SK-N-SH (cell line): Measurements from ENCODE around the gene PANK4. TPM values are rescaled to one million over a fixed set of nuclear protein-coding genes. Genes with fewer than 3 reads are reported as not detected.

Experiments used
- CTCF ChIA-PET: fragments of 300-600, 350-600 bp; formaldehyde crosslinking; extraction: SDS; loops from one replicate; lab custom pipeline; 2021; lab: Yijun Ruan, JAX
- POLR2A ChIA-PET: fragments of 350-600 bp; sonication (Branson Sonifier 250); formaldehyde crosslinking; extraction: SDS; loops from one replicate; lab custom pipeline; 2020; ENCODE audit warnings: antibody characterized with exemption, inconsistent platforms; lab: Yijun Ruan, JAX
- DNase-seq: peaks from one replicate; pipeline ENCODE4 v3.0.0; 2012
- H2AFZ ChIP-seq: fragments of 200-600 bp; sonication (generic); 2 replicates; pipeline ENCODE4 v1.8.1; 2016; ENCODE audit warnings: antibody characterized with exemption, mild to moderate bottlenecking, low read depth
- H3F3A ChIP-seq: fragments of 200-600 bp; sonication (generic); replicated peaks from 2 replicates; pipeline ENCODE3; 2016; ENCODE audit warnings: antibody characterized with exemption, mild to moderate bottlenecking; ENCODE audit not compliant: insufficient read depth
- H3K27ac ChIP-seq, 2 experiments: fragments of 200-500 bp in 1 of 2; fragments of 200-600 bp in 1 of 2; sonication (Bioruptor generic) in 1 of 2; sonication (generic), shearing (Covaris generic) in 1 of 2; 2 replicates each; pipeline versions ENCODE4 v1.5.1 to v1.6.1; 2014 to 2016; ENCODE audit warnings: low read depth in 2 of 2, inconsistent platforms in 1 of 2, low read length in 1 of 2, mild to moderate bottlenecking in 1 of 2, mixed read lengths in 1 of 2
- H3K27me3 ChIP-seq: fragments of 200-600 bp; sonication (generic), shearing (Covaris generic); 2 replicates; pipeline ENCODE4 v1.6.1; 2016; ENCODE audit warnings: mixed run types; ENCODE audit not compliant: insufficient read depth
- H3K36me3 ChIP-seq, 2 experiments: fragments of 200-500 bp in 1 of 2; fragments of 200-600 bp in 1 of 2; sonication (Bioruptor generic) in 1 of 2; sonication (generic) in 1 of 2; replicated peaks in 1 of 2; 2 replicates each; pipeline versions ENCODE3 to v1.5.1; 2014 to 2016; ENCODE audit warnings: low read length in 1 of 2, mild to moderate bottlenecking in 1 of 2; ENCODE audit not compliant: insufficient read depth in 2 of 2, control insufficient read depth in 1 of 2
- H3K4me1 ChIP-seq, 2 experiments: fragments of 200-500 bp in 1 of 2; fragments of 200-600 bp in 1 of 2; sonication (Bioruptor generic) in 1 of 2; sonication (generic), shearing (Covaris generic) in 1 of 2; 2 replicates each; pipeline versions ENCODE4 v1.5.1 to v1.6.1; 2014 to 2016; ENCODE audit warnings: low read depth in 1 of 2, low read length in 1 of 2, mixed run types in 1 of 2; ENCODE audit not compliant: insufficient read depth in 2 of 2, control insufficient read depth in 1 of 2
- H3K4me2 ChIP-seq: fragments of 200-600 bp; sonication (generic), shearing (Covaris generic); 2 replicates; pipeline ENCODE4 v1.6.1; 2017; ENCODE audit warnings: mixed run types
- H3K4me3 ChIP-seq, 2 experiments: fragments of 200-500 bp in 1 of 2; fragments of 200-600 bp in 1 of 2; sonication (Bioruptor generic) in 1 of 2; sonication (generic), shearing (Covaris generic) in 1 of 2; 2 replicates each; pipeline versions ENCODE4 v1.5.1 to v1.8.1; 2014 to 2016; ENCODE audit warnings: low read depth in 2 of 2, inconsistent platforms in 1 of 2, low read length in 1 of 2, mild to moderate bottlenecking in 1 of 2, mixed read lengths in 1 of 2, moderate library complexity in 1 of 2
- H3K79me2 ChIP-seq: fragments of 200-600 bp; sonication (generic); 2 replicates; pipeline ENCODE4 v1.8.1; 2017; ENCODE audit warnings: mild to moderate bottlenecking; ENCODE audit not compliant: insufficient read depth
- H3K9ac ChIP-seq: fragments of 200-600 bp; sonication (generic); 2 replicates; pipeline ENCODE4 v1.6.1; 2017; ENCODE audit warnings: mixed run types
- H3K9me2 ChIP-seq: fragments of 200-600 bp; sonication (generic); 2 replicates; pipeline ENCODE4 v1.6.1; 2017; ENCODE audit warnings: mixed run types
- H3K9me3 ChIP-seq: fragments of 200-600 bp; sonication (generic); 2 replicates; pipeline ENCODE4 v1.6.1; 2017; ENCODE audit warnings: mixed run types, mild to moderate bottlenecking, moderate library complexity
- H4K20me1 ChIP-seq: fragments of 200-600 bp; sonication (generic); 2 replicates; pipeline ENCODE4 v1.6.1; 2017; ENCODE audit warnings: mild to moderate bottlenecking, mixed run types; ENCODE audit not compliant: insufficient read depth
- CHD2 ChIP-seq: fragments of 150-350 bp; IDR thresholded peaks from 2 replicates; pipeline ENCODE4 v1.6.1; 2018; ENCODE audit warnings: low read length; ENCODE audit not compliant: partially characterized antibody
- FOXJ3 ChIP-seq: sonication (generic); formaldehyde crosslinking; IDR thresholded peaks from 2 replicates; pipeline ENCODE4 v1.5.1; 2020; ENCODE audit warnings: mild to moderate bottlenecking, missing genetic modification reagents
- GABPA ChIP-seq: IDR thresholded peaks from 2 replicates; pipeline ENCODE4 v1.4.0; 2012; ENCODE audit warnings: low read depth, mild to moderate bottlenecking
- GATA2 ChIP-seq: sonication (generic); formaldehyde crosslinking; IDR thresholded peaks from 2 replicates; pipeline ENCODE4 v1.5.0; 2020; ENCODE audit warnings: mild to moderate bottlenecking, missing genetic modification reagents
- MXI1 ChIP-seq: IDR thresholded peaks from 2 replicates; pipeline ENCODE4 v1.6.1; 2012; ENCODE audit warnings: mild to moderate bottlenecking, low read depth, low read length, improper control_type of control experiment
- POLR2AphosphoS5 ChIP-seq: IDR thresholded peaks from 2 replicates; pipeline ENCODE4 v1.6.1; 2012; ENCODE audit warnings: low read depth, low read length
- RFX5 ChIP-seq: IDR thresholded peaks from 2 replicates; pipeline ENCODE4 v1.6.1; 2012; ENCODE audit warnings: mild to moderate bottlenecking, improper control_type of control experiment, low read length
- RXRA ChIP-seq: IDR thresholded peaks from 2 replicates; pipeline ENCODE4 v1.4.0; 2012; ENCODE audit warnings: low read depth, mild to moderate bottlenecking, borderline replicate concordance
- SIN3A ChIP-seq: IDR thresholded peaks from 2 replicates; pipeline ENCODE4 v1.6.1; 2012; ENCODE audit warnings: low read depth, mild to moderate bottlenecking, low read length, moderate library complexity, borderline replicate concordance
- TCF12 ChIP-seq: IDR thresholded peaks from 2 replicates; pipeline ENCODE4 v1.4.0; 2012
- TEAD4 ChIP-seq: IDR thresholded peaks from 2 replicates; pipeline ENCODE4 v1.4.0; 2012; ENCODE audit warnings: mild to moderate bottlenecking, borderline replicate concordance; ENCODE audit not compliant: insufficient read depth
- WGBS: methylation state at CpG from one replicate; pipeline ENCODE4 v1.1.6; 2017; ENCODE audit warnings: low lambda C conversion rate; 5-methylcytosine and 5-hydroxymethylcytosine counted together
- polyA plus RNA-seq, 3 experiments: library from polyadenylated mRNA; depleted of rRNA; stranded (reverse); fragments of >200 nt; gene quantifications; 2 replicates each; pipeline ENCODE4 v1.2.3, GENCODE V29; 2012
- TF ChIP-seq, protein P1 (sequence below): fragments of 150-350 bp; IDR thresholded peaks from 2 replicates; pipeline ENCODE4 v1.6.1; 2017; ENCODE audit warnings: antibody characterized with exemption, low read length, low read depth, borderline replicate concordance
- TF ChIP-seq, protein P2 (sequence below): fragments of 150-350 bp; IDR thresholded peaks from 2 replicates; pipeline ENCODE4 v1.6.1; 2016; ENCODE audit warnings: mild to moderate bottlenecking, low read depth, low read length
- TF ChIP-seq, protein P3 (sequence below): IDR thresholded peaks from 2 replicates; pipeline ENCODE4 v1.6.1; 2012; ENCODE audit warnings: mild to moderate bottlenecking, low read depth, low read length, moderate library complexity

The PANK4 gene
- polyA plus RNA-seq, 1 of the 3 experiments (the other 2 are of a cell fraction), result 16.6 TPM

DNA sequence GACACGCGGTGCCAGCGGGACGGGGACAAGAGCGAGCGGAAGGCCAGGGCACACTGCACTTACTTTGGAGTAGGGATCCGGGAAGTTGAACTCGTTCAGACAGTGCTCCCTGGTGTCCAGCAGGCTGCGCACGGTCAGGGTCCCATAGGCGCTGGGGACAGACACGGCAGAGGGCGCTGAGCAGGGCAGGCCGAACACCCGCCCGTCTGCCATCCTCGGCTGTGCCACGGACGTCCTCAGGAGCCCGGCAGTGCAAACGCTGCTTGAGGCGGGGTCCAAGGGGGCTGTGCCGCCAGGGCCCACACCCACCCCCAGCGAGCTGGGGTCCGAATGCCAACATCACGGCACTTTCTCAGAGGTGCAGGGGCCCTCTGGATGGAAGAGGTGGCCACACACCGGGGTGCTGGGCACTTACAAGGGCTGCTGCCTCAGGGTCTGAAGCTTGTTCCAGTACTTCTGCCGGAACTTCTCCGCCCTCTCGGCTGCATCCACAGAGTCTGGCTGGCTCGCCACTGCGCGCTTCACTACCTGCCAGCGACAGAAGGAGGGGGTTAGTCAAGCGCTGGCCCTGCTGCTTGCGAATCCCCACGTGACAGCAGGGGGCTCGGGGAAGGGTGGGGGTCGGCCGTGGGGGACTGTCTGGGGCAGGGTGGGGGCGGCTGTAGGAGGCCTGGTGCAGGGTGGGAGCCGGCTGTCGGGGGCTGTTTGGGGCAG is 12.3 kb downstream of the PANK4 start:
- no peak overlapping the region for H3K4me3 ChIP-seq

DNA sequence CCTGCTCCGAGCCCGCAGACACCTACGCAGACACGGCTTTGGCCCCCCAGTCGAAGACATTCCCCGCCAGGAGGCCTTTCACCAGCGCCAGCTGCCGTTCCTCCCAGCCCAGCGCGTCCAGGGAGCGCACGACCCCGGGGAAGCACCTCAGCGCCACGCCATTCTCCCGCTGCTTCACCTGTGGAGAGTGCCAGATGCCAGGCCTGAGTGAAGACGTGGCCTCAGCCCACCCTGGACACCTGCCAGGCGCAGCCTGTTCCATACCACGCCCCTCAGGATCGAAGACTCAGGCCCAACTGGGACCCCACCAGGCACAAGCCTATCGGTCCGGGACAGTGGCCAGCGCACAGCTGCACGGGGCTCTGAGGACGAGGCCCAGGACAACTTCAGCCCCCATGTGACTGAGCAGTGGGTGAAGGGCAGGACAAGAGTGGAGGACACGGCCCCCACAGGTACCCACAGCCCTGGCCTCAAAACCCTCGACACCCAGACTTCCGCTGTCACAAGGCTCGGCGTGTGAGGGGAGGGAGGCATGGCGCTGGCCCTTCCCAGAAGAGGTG is 13.5 kb downstream of the PANK4 start:
- H4K20me1 ChIP-seq, result no peaks in the 10 kb centered on the region
- TF ChIP-seq RFX5 (no peak), SIN3A (no peak), POLR2AphosphoS5 (no peak), TEAD4 (no peak), MXI1 (no peak), GATA2 (CRISPR knock-in tag) (no peak), TCF12 (no peak), RXRA (no peak), CHD2 (no peak)
- TF ChIP-seq, protein P1, sequence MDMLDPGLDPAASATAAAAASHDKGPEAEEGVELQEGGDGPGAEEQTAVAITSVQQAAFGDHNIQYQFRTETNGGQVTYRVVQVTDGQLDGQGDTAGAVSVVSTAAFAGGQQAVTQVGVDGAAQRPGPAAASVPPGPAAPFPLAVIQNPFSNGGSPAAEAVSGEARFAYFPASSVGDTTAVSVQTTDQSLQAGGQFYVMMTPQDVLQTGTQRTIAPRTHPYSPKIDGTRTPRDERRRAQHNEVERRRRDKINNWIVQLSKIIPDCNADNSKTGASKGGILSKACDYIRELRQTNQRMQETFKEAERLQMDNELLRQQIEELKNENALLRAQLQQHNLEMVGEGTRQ, result no peak
- TF ChIP-seq, protein P2, sequence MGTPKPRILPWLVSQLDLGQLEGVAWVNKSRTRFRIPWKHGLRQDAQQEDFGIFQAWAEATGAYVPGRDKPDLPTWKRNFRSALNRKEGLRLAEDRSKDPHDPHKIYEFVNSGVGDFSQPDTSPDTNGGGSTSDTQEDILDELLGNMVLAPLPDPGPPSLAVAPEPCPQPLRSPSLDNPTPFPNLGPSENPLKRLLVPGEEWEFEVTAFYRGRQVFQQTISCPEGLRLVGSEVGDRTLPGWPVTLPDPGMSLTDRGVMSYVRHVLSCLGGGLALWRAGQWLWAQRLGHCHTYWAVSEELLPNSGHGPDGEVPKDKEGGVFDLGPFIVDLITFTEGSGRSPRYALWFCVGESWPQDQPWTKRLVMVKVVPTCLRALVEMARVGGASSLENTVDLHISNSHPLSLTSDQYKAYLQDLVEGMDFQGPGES, result no peak
- TF ChIP-seq, all 33 proteins: peak for 0
- no peaks in the 10 kb centered on the region for H3K4me1 ChIP-seq
- no peak overlapping the region for H3K4me2 ChIP-seq
- H3K9me3 ChIP-seq, result no peaks in the 10 kb centered on the region
- no peak overlapping the region for H3K9ac ChIP-seq
- WGBS, result 93% methylated on average over 5 of the region's 31 CpGs
- no peak for DNase-seq
- ChIA-PET CTCF (interaction anchor here (1.4 kb wide), 1 partner anchor 12 kb away, joined by 3 read pairs; no protein-coding TSS in a partner anchor), POLR2A (no interaction called here)
- H3K36me3 ChIP-seq, result peaks cover 0 to 87% of the 10 kb centered on the region in 2 experiments
- H3K79me2 ChIP-seq, result no peaks in the 10 kb centered on the region
- H3K27me3 ChIP-seq, result no peaks in the 10 kb centered on the region
- no peak overlapping the region for H3K27ac ChIP-seq
- no peak overlapping the region for H3K4me3 ChIP-seq
- H2AFZ ChIP-seq, result no peak overlapping the region
- no peaks in the 10 kb centered on the region for H3K9me2 ChIP-seq
- no peaks in the 10 kb centered on the region for H3F3A ChIP-seq

More for the DNA sequence above, 12.3 kb downstream of the PANK4 start:
- Histone ChIP-seq H3K27me3 (no peaks in the 10 kb centered on the region), H4K20me1 (no peaks in the 10 kb centered on the region), H3K79me2 (no peaks in the 10 kb centered on the region), H2AFZ (no peak overlapping the region), H3K36me3 (peaks cover 0 to 90% of the 10 kb centered on the region in 2 experiments), H3K9ac (no peak overlapping the region), H3F3A (no peaks in the 10 kb centered on the region), H3K4me2 (no peak overlapping the region)
- DNase-seq, result no peak
- no peak for TF ChIP-seq FOXJ3 (CRISPR knock-in tag)
- TF ChIP-seq GABPA, result no peak
- TF ChIP-seq TEAD4, result no peak
- TF ChIP-seq, protein P3, sequence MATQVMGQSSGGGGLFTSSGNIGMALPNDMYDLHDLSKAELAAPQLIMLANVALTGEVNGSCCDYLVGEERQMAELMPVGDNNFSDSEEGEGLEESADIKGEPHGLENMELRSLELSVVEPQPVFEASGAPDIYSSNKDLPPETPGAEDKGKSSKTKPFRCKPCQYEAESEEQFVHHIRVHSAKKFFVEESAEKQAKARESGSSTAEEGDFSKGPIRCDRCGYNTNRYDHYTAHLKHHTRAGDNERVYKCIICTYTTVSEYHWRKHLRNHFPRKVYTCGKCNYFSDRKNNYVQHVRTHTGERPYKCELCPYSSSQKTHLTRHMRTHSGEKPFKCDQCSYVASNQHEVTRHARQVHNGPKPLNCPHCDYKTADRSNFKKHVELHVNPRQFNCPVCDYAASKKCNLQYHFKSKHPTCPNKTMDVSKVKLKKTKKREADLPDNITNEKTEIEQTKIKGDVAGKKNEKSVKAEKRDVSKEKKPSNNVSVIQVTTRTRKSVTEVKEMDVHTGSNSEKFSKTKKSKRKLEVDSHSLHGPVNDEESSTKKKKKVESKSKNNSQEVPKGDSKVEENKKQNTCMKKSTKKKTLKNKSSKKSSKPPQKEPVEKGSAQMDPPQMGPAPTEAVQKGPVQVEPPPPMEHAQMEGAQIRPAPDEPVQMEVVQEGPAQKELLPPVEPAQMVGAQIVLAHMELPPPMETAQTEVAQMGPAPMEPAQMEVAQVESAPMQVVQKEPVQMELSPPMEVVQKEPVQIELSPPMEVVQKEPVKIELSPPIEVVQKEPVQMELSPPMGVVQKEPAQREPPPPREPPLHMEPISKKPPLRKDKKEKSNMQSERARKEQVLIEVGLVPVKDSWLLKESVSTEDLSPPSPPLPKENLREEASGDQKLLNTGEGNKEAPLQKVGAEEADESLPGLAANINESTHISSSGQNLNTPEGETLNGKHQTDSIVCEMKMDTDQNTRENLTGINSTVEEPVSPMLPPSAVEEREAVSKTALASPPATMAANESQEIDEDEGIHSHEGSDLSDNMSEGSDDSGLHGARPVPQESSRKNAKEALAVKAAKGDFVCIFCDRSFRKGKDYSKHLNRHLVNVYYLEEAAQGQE, result no peak
- no peak for TF ChIP-seq CHD2
- TF ChIP-seq, all 33 proteins: peak for 0
- no peaks in the 10 kb centered on the region for H3K9me3 ChIP-seq
- no peaks in the 10 kb centered on the region for H3K4me1 ChIP-seq
- H3K9me2 ChIP-seq, result no peaks in the 10 kb centered on the region
- CTCF ChIA-PET, result no interaction called here
- POLR2A ChIA-PET, result interaction anchor here (1.3 kb wide), 1 partner anchor 12 kb away, joined by 5 read pairs; no protein-coding TSS in a partner anchor
- no peak overlapping the region for H3K27ac ChIP-seq
- 96% methylated on average over 23 of the region's 43 CpGs for WGBS
